HUDEP-2 (cell line): Measurements from ENCODE around the gene TENM4.
A peak's percentile ranks its signal among the peaks of the same experiment; 100 is the strongest.

Experiments used
- DNase-seq, 76 experiments: peaks; one replicate each; lab custom pipeline; 2025; ENCODE audit not compliant: unreplicated experiment in 76 of 76; lab: John Stamatoyannopoulos, UW

The TENM4 gene

GRCh38 chr11:78740199-78741071, 700.4 kb downstream of the TENM4 start:
- no peak for DNase-seq

GRCh38 chr11:78737891-78738290, 702.9 kb downstream of the TENM4 start:
- DNase-seq: no peak

- DNase-seq: no peak
Observed at GRCh38 chr11:78737301-78737700, 703.5 kb downstream of the TENM4 start.

DNA sequence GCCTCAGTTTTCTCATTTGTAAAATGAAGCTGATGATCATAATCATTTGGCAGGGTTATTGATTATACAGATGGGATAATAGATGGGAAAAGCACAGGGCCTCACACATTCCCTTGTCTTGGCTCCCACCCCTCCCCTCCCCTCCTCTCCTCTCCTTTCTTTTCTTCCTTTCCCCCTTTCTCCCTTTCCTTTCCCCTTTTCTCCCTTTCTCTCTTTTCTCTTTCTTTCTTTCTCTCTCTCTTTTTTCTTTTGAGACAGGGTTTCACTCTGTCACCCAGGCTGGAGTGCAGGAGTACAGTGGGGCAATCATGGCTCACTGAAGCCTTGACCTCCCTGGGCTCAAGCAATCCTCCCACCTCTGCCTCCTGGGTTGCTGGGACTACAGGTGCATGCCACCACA, 705.1 kb downstream of the TENM4 start:
- no peak for DNase-seq

GRCh38 chr11:78733031-78733430, 707.8 kb downstream of the TENM4 start:
- no peak for DNase-seq

GRCh38 chr11:78732246-78732645, 708.6 kb downstream of the TENM4 start:
- DNase-seq: no peak

DNA sequence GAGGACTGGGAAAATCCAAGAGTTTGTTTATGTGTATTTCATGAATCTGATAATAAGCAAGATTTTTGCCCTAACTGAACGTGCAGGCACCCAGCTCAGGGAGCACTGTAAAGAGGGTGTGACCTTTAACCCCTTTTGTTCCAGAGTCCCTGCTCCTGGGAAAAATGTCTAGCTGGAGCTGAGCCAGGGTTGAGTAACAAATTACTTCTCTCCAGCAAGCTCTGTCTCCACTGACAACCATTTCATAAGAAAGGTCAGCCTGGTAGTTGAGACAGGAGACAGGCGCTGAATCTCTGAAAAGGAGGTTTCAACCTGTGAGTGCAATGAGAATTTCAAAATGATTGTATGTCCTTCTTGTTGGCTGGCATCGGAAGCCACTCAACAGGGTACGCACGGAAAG, 709.8 kb downstream of the TENM4 start:
- no peak for DNase-seq

GRCh38 chr11:78730267-78730824, 710.5 kb downstream of the TENM4 start:
- DNase-seq: no peak

DNA sequence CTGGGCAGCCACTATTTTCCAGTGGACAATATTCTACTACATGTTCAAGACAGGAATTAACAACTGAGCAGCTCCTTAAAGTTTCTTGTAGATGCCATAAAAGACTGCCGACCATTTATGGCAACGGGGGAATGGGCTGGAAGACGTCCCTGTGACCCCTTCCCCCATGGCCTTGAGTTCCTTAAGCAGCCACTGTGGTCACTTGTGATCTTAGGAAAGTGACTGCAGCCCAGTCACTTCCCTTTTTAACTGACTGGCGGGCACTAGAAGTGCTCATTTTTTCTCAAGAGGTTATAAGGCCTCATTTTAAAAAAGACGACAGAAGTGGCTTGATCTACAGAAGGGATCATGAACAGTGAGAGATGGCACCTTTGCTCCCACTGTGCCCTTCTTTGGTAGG, 713.0 kb downstream of the TENM4 start:
- DNase-seq: no peak

DNA sequence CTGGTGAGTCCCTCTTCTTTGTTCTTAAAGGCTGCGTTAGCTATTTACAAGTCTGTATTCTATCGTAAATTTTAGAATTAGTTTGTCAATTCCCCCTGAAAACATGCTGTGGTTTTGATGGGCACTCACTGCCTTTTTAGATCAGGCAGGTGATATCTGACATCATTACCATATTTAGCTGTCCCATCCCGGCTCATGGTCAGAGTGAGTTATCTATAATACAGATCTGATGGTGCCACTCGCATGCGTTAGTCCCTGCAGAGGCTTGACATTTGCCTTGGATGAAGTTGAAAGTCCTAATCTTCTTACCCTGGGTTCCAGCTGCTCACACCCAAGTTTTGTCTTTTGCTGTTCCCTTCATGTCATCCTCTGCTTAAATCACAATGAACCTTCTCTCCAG, 715.6 kb downstream of the TENM4 start:
- DNase-seq: no peak

DNA sequence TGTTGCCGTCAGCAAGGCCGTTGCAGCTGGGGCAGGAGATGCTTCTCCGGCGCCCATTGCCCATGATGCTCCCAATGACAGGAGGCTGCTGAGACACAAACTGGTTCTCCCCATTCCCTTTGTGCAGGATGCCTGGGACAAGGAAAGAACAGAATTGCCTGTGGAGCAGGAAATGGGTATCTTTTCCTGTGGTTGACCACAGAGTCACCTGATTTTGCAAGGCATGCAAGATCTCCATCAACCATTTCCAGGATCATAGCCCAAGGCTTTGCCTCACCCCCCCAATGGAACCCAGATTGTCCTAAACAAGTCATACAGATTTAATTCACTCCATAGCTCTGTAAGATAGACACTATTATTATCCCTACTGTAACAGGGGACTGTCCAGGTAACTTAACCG, 718.0 kb downstream of the TENM4 start:
- no peak for DNase-seq

- DNase-seq: no peak
Observed at GRCh38 chr11:78720281-78720989, 720.4 kb downstream of the TENM4 start.

DNA sequence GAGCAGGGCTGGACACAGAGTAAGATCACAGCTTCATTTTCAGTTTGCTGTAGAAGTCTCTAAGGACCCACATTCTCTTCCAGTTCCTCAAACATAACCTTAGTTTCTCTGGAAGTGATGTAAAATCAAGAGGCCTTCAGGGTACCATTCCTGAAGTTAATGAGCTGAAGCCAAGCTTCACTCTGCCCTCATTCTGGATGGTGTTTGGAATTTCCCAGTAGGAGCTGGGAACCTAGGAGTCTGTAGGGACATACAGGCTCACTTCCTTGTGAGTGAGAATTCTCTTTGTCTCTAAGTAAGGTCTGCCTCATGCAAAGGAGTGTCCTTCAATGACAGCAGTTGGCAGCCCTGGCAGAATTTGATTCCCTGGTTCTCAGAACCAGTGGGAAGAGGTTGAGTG, 723.8 kb downstream of the TENM4 start:
- no peak for DNase-seq

DNA sequence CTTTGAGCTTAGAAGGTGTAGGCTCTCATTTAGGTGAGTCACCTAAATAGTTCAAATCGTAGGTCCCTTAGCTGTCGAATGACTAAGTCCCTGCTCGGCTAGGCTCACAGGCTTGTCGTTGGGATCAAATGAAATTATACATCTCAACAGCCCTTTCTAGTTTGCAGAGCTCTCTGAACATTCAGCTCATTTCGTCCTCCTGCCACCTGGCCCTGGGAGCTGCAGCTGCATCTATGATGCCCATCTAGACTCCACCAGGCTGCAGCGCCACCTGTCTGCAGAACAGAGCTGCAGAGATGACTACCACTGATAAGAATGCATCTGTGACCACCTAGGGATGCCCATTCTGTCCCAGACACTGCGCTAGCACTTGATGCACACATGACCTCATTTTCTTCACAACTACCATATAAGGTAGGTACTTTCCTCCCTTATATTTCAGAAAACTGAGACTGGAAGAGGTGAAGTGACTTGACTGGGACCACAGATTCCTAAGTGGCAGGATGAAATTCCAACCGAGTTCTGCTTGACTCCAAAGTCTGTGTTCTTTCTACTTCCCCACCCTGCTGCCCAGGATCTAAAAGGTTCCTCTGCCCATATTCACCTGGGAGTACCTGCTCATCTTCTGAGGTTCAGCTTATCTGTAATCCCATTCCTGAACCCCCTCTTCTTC, 725.1 kb downstream of the TENM4 start:
- peak in 66 of 76 experiments; percentile 1 to 75 (median 48) for DNase-seq

- DNase-seq: no peak
Observed at GRCh38 chr11:78714539-78714938, 726.3 kb downstream of the TENM4 start.

DNA sequence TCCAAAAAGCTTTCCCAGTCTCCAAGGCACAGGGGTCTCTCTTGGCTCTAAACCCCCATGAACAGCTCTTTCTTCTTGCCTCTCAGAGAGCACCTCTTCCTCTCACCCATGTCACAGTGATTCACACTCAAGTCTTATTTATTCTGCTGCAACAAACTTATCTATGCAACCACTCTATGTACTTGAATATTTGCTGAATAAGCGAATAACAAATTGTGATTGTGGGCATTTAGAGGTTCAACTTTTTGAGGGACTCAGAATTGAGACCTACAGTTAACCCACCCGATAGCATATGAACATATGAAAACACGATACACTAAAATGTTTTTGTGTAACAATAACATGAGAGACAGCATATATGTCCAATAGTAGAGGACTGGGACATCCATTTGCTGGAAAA, 729.1 kb downstream of the TENM4 start:
- DNase-seq: no peak

DNA sequence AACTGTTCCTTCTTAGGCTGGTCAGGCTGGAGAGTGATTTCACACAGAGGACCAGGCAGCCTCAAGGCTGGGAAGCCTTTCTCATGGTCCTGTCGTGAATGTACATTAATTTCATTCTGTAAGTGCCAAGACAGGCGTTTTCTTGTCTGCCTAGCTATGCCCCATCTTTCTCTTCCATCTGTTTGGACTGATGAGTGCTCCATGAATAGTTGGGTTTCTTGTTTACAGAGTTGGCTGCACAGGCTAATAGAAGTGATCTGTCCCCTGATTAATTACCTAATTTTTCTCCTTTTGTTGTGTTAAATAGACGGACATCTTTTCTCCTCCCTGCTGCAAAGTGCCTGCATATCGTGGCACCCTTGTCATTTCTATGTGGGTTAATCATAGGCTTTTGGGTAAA, 730.4 kb downstream of the TENM4 start:
- DNase-seq: no peak

- no peak for DNase-seq
Observed at GRCh38 chr11:78708388-78708787, 732.4 kb downstream of the TENM4 start.

DNA sequence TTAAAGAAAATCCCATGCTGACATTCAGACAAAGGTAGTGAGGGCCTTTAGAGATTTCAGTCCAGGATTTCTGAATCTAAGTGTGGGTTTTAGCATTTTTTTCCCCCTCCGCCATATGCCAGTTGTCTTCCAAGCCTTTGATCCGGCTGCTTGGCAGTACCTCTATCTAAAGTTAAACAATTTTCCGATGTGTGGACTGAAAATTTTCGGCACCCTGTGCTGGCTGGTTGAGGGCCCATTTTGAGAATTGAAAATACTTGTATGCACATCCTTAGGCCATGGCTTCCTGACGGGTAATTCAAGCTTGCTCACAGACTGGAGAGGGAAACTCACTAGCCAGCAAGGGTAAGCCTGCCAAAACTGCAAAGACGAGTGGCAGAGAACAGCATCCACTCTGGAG, 734.3 kb downstream of the TENM4 start:
- no peak for DNase-seq

DNA sequence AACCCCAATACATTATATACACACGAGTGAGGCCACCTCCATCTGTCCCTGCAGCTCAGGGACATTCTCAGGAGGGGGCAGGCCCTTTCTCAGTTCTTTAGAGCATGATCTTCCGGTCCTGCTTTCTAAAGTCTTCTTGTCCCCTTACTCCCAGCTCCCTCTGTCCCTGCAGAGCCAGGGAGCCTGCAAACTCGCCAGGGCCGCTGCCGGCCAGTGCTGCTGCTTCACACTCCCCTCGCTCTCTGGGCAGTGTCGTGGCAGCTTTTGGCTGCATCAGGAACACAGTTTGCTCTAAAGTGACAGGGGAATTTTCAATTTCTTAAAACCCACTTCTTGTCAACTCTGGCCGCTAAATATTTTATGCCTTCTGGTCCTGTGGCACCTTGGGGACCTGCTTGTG, 736.0 kb downstream of the TENM4 start:
- DNase-seq: no peak

DNA sequence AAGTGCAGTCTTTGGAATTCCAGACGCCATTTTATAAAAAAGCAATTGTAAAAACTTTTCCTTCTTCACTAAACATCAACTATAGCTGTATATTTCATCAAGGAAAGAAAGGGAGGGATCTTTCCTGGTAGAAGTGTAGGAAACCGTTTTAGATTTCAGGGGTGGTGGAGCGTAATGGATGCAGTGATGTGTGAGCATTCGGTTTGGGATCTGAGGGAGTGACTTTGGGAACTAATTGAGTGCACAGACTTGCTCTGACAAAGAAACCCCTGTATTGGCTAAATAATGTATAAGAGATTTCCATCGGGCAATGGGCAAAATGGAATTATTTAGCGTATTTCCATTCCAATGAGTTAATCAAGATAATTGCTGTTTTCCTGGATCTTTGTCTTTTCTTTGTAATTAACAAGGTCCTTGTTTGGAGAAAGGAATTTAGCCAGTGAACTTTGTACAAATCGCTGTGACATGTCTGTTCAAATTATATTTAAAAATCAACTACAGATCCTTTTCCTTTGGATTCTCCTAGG, 741.2 kb downstream of the TENM4 start:
- DNase-seq: no peak
